HG02938 (cell line): ENCODE measurements around the gene SIX1.

ENCODE experiments used
- ATAC-seq: cut with Tn5 transposase; IDR thresholded peaks from one replicate; pipeline ENCODE4 v1.9.1; 2021; ENCODE audit warnings: mild to moderate bottlenecking, moderate library complexity; ENCODE audit not compliant: unreplicated experiment

The SIX1 gene

DNA sequence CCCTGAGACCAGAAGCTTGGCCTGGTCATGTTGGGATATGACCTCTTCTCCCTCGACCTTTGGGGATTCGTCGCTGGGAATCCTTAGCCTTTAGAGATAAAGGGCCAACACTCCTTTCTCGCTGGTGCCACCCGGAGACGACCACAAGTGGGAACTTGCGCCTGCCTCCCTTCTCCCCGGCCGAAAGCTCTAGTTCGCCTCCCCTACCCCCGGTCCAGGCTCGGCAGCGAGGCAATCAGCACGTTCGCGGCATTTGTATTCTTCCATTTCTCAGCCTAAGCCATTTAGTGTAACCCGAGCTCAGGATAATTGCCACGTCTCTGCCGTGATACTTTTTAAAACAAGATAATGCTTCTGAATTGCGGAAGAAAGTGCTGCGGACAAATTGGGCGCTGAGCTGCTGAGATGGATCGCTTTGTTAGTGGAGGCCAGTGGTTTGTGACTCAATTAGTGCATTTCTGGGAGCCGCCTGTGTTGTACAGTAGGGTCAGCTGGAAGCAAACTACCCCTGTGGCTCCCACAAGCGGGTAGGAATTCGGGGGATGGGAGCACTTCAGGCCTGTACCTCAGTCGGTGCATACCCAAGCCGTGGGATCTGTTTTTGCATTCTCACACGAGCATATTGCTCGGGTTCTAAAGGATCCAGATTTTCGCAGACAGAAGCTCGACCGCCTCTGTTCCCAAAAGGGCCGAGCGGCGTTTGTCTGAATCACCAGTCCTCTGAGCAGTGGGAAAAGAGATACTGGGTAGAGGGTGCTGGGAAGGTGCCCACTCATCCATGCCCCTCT lies 6.8 kb upstream of the SIX1 start:
- ATAC-seq: no peak

DNA sequence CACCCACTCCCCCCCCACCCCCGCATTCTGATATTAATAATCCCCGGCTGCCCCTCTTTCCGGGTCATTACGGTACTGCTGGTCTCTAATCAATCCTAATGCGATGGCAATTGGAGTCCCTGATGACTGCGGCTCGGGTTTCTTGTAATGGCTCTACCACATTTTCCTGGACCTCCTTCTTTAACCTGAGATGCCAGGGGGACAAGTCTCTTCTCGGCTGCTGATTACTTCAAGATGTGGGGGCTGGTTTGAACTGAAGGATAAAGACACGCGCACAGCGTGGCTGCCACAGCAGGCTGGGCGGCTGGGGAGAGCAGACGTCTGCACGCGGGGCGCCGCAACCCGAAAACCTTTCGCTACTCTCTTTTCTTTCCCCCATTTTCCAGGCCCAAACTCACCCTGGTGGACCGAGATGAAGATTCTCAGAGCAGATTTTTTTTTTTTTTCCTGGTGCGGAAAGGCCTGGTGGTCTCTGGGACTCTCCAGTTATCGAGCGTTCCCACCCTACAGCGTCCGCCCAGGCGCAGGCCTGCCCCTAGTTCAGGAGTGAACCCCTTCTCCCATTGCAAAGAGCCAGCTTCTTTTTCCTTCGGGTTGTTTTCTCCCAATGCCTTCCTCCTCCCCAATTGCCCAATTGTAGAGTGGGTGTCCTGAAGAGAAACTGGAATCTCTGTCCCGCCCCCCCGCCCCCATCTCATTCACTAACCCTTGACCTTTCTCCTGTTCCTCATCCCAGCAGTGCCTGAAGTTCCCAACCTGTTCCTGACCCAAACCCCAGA lies 6.0 kb upstream of the SIX1 start:
- no peak for ATAC-seq

DNA sequence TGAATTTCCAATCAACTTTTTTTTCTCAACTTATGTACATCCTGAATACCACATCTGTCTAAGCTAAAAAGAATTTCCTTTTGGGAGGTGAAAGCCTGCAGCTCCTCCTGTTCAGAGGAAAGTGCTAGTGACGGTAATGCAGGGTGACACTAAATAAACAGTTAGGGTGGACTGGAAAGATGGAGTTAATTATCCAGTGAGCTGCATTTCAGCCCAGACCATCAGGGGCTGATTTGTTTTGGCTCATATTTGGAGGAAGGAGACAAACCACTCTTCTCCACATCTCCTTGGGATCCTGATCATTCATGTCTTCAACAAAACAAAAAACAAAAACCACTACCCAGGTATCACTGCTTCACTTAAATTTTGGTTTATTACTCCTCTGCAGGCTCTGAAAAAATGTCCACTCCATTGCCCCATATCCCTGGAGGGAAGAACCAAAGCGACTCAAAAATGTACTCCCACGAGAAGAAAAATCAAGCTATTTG lies 5.1 kb upstream of the SIX1 start:
- no peak for ATAC-seq

DNA sequence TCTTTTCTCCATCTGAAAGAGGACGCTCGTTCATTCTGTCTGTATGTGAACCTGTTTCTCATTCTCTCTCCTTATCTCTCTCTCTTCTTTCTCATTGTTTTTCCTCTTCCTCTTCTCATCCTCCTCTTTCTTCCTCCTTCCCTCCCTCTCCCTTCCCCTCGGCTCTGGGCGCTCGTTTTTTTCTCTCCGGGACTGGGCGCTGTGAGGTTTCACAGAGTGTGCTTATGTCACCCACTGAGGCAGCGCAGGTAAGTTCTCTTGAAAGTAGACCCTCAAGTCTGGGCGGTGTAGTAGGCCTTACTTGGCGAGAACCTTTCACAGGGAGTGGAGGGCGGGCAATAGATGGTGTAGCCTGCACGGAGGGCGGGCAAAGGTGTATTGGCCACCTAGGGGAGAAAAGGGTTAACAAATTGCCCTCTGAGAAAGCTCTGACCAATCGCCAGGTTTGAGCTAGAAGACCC lies 4.5 kb upstream of the SIX1 start:
- ATAC-seq: no peak

DNA sequence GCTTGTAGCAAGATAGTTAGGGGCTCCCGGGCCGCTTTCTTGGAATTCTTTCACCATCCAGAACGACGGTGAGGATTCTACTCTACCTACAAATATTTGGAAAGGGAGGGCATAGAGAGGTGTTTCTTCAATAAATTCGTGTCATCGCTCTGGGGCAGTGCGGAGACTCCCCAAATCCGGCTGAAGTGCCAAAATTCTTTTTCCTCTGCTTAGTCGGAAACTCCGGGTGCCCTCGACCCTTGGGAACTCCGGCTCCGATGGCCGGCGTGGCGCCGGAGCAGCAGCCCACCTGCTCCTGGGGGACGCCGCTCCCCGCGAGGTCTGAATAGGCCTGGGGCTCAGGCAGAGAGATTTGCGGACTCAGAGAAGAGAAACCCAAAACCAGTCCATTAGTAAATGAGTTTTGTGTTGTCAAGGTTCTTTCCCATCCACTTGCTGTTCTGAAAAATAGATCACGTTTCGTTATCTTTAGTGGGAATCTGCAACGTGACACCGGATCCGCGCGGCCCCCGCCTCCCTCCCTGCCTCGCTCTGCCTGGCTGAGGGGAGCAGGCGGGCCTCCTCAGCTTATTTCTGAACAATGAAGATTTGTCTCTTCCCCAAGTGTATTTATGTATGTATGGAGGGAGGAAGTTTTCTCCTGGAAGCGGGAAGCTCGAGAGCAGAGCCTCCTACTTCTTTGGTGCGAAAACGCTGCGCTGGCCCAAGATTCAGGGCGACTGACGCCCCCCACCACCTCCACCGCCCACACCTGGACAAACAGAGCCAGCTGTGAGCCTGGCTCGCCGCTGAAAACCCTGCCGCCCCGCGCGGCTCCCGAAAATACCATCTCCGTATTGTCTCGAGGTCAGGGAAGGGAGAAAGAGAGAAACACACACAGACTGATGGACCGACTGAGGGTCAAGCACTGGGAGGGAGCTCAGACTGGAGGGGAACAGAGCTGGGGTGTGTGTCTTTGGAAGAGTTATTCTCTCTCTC lies 3.7 kb upstream of the SIX1 start:
- ATAC-seq: no peak

DNA sequence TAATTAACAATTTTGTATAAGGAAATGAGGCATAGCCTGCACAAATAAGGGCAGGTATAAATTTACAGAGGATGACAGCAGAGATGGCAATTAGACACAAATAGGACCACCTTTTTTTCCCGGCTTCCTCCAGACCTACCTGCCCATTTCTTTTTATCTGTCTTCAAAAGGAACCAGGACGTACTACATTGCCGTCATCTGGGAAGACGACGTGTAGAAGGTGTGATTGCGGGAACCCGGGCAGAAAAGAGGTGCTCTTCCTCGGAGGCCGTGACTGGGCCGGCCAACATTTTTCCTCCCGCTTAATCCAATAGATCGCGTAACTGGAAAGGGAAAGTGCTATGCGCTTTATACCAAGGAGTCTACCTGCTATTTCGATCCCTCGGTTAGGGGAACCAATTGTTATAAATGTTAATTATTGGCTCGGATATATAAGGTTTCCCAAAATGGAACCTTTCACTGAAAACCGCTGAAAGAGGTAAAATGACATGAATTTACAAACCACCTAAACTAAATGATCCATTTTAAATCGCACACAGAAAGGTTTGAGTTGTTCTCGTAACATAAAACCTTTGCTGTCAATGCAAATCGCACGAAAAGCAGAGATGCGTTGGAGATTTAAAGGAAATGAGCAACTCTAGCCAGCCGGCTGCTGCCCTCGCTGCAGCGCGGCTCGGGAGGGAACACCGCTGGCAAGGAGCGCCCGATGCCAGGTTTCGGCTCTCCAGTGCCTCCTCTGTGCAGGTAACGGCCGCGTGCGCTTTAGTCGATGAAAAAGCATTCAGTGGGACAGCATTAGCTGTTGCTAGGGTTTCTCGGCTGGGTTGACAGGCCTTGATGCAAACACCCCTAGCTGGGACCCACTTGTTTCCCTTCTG lies 2.8 kb upstream of the SIX1 start:
- ATAC-seq: no peak

DNA sequence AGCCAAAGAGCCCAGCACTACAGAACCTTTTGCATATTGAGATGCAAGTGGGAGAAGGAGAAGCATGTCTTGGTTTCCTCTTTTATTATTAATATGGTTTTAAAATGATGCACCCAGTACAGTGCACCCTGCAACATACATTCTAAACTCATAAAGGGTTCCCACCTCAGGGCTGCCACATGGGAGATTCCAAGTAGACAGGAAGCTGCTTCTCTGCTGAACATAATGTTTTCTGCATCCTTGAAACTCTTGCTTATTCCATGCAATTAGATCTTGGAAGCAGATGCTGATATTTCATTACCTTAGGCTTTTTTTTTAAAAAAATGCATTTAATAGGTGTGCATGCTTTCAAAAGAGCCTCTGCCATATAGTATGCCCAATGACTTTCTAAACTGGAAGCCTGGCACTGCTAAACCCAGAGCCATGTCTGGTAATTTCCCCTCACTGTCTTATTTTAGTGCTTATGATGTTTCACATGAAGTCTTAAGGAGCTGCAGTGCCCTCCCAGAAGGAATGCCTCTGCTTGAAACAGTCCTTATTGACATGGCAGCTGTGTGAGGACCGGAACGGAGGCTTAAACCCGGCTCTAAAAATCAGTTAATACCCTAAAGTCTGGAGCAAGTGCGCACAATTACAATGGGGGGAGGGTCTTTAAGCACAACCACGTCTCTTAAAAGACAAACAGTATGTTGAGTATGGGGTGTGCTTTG lies 2.0 kb upstream of the SIX1 start:
- no peak for ATAC-seq

DNA sequence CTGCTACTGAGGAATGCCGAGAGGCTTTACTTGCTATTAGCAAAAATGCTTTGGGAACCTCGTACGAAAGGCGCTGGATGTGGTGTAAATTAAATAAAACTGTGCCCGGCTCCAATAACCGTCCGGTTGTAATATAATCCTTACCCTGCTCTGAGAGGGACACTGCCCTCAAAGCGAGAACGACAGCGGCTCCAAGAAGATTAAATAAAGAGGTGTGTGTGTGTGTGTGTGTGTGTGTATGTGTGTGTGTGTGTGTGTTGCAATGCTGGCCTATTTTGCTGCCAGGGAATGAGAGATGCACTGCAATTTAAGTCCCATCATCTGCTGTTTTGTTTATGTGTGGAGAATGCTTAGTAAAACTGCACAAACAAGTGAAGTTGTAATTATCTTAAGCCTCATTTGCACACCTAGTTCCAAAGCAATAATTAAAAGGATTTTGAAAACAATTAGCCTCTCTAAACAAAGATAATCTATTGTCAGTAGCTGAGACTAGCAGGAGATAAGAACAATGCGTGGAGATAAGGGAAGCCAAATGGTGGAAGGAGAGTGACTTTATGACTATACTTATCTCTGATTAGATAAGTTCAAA lies 1.2 kb upstream of the SIX1 start:
- ATAC-seq: no peak

DNA sequence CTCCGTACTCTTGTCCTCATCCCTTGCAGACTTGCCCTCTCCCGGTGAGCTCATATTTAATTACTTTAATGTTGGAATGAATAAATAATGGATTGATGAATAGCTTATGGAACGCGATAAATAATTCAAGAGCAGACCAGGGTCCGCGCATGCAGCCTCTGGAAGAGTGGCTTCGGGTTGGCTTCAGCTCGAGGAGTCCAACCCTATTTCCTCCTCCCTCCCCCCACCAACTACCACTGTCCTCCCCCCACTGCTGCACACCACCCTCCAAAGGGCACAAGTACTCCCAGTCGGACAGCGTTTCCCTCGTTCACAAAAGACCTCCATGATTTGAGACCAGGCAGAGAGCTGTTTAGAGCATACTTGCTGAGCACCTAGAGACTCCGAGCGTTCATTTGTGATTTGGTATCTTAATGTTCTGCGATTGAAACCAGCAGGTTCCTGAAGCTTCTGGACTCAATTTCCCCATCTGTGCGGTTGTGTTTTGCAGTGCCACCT lies 647 bp upstream of the SIX1 start:
- no peak for ATAC-seq

DNA sequence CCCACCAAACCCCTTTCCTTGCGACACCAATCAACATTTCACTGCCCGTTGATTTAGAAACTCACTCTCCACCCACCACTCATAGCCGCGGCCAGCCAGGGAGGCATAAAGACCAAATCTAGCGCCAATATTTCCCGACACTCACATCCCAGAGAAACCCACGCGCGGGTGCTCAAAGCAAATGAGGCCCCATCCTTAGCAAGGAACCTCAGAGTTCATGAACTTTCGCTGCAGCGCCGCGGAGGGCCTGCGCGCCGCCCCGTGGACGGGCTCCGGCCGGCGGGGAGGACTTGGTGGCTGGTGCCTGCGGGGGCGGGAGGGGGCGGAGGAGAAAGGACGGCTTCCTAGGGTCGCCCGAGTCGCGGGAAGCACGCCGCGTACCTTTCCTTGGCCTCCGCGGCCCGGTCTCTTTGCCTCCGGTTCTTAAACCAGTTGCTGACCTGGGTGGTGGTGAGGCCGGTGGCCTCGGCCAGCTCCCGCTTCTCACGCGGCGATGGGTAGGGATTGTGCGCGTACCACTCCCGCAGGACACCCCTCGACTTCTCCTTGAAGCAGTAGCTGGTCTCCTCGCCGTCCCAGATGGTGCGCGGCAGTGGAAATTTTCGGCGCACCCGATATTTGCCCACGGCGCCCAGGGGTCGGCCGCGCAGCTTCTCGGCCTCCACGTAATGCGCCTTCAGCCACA lies 886 bp downstream of the SIX1 start:
- no peak for ATAC-seq

DNA sequence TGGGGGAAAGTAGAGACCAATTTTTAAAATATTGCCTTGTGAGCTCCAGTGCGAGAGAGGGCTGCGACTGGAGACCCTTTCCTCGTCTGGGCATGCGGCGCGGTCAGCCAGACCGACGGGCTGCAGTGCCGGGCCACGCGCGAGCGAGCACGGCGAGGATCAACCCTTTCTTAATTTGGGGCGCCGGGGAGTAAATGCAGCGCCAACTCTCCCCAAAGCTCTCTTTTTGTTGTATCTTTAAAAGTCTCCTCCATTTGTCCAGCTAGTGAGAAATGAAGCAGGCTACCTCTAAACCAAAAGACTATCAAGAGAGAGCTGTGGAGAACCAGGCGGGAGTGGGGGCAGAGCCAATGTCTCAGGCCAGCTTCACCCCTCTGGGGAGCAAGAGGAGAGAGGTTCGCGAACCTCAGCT lies 1.4 kb downstream of the SIX1 start:
- ATAC-seq: no peak

DNA sequence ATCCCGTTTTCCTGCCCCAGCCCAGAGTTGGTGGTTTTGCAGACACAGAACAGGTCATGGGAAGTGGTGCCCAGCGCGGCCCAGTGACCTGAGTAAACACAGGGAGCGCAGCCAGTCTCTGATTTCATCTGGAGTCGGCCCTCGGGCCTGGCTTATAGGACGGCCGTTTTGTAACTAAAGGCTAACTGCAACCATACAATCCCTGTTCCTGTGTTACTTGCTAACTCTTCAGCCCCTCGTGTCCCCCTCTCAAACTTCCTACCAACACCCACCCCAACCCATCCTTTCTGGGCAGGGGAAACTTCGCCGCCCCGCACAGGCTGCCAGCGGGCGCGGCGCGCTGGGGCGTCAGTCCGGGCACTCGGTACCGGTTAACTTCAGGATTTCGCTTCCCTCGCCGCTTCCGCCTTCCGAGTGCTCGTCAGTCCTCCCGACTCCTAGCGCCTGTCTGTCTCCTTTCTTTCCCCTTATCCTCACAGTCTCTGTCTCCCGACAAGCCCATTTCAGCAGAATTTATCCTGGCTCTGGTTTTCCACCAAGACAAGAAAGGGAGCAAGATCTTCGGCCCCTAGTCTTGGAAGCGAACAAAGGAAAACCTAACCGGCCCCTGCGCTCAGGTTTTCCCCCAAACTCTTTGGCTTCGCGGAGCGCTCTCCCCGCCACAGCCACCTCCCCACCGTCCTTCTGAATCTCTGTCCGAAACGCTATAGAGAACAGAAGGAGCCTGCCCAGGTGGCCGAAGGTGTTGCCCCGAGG lies 2.0 kb downstream of the SIX1 start:
- no peak for ATAC-seq

DNA sequence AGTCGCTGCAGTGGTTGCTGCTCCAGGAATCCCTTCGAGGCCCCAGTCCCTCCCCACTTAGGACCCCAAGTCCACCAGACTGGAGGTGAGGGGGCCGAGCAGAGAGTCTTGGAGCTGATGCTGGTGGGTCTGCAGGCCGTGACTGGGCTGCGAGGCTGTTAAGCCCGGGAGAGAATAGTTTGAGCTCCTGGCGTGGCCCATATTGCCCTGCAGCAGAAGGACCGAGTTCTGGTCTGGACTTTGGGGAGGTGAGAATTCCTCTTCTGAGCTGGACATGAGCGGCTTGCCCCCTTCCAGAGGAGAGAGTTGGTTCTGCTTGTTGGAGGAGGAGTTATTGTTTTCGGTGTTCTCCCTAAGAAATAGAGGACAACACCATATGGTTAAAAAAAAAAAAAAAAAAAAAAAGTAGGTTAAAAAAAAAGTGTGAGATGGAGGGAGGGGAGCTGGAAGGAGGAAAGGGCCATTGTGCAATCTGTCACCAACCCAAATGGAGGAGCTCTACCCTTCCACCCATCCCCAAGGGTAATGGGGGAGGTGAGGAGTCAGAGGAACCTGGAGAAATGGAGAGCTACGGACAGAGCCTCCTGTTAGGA lies 3.0 kb downstream of the SIX1 start:
- no peak for ATAC-seq

DNA sequence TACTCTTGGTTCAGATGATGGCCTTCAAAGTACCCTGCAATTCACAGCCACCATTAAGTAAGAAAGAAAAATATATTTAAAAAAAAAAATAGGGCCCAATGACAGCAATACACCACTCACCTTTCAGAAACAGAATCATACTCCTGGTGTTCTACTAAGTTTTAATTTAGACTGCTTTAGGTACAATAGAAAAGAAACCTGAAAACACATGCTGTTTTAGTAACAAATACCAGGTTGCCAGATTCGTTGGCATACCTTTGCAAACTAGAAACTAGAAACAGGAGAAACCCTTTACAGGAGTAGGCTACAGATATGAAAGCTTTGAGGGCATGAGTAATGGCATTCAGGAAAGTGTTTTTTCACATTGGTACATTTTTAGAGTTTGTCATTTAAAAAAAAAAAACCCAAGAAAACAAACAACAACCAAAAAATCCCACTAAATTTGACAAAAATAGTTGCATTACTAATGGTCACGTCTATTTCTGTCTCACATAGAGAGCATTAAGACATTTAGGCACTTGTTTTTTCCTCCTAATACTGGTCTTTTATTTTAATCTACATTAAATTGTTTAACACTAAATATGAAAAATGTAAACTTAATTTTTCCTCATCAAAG lies 4.0 kb downstream of the SIX1 start:
- no peak for ATAC-seq

DNA sequence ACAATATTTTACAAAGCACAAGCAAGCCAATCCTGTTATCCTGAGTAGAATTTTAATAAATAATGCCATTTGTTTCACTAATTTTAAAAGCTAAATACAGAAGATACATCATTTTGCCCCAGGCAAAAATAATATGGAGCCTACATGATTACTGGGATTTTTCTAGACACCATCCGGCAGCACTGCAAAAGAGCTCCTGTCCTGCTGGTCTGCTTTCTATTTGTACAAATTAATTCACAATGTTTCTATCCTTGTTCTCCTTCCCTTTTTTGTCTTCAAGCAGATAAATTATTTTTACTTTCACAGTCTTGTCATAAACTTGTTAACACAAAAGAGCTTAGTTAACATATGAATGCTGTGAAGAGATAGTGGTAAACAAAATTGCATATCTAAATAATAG lies 4.6 kb downstream of the SIX1 start:
- ATAC-seq: no peak

DNA sequence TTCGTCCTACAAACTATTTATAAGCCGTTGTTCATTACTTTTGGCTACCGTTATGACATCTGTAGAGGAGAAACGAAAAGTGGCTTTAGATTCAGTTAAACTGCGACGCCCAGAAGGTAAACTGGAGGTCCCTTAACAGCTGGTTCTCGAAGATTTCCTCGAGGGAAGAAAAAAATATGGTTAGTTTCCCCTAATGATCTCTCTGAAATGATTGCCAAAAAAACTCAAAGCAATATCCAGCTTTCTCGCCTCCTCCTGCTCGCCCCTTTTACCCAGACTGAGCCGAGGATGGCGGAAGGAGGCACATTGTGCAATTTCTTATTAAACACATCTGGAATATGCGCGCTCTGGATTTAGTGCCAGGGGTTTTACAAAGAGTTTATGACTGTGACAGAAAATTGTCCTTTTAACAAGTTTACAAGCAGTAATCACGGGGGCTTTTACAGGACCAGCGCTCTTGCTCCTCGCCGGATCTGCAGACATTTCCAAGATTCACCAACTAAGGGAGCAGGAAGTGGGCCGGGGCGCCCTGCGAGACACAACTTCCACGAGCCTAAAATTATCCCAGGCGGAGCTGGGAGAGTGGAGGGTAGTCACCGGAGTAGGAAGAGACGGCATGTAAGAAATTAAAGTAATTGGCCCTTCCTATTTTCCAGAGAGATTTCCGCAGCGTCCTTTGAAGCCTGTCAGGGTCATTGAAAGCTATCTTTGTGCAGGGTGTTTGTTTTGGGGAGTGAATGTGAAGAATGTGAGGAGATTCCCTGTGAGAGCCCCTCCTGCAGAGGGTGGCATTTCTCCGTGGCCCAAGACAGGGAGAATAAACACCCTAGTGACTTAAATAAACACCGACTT lies 5.6 kb downstream of the SIX1 start:
- ATAC-seq: no peak
